SU-DHL-6 (cell line): Measurements from ENCODE around the gene SOWAHB.

ENCODE experiments used
- EZH2phosphoT487 ChIP-seq: fragments of 200-600 bp; sonication (generic), shearing (Covaris generic); conservative IDR thresholded peaks from 2 replicates; pipeline ENCODE4 v1.6.1; 2018; ENCODE audit warnings: mild to moderate bottlenecking, antibody characterized with exemption, low read length, moderate library complexity, mixed read lengths
- TF ChIP-seq, protein P1 (sequence below): fragments of 200-600 bp; sonication (generic); IDR thresholded peaks from one replicate; pipeline ENCODE4 v1.5.1; 2017; ENCODE audit warnings: antibody characterized with exemption, mild to moderate bottlenecking, low read length, moderate library complexity; ENCODE audit not compliant: insufficient read depth, poor library complexity, severe bottlenecking

DNA sequence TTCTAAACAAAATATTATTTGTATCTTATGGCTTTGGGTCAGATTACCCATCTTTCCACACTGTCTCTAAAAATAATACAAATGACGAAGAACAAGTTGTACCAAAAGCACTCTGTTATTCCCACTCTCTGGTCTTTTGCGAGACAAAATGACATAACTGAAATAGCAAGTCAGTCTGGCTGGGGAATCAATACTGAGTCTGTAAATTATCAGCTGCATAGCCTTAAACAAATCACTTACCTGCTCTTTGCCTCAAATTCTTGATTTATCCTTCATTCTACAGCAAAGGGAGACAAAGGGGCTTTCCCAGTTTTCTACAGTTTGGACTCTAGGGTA, 40.9 kb downstream of the SOWAHB start:
- TF ChIP-seq, protein P1, sequence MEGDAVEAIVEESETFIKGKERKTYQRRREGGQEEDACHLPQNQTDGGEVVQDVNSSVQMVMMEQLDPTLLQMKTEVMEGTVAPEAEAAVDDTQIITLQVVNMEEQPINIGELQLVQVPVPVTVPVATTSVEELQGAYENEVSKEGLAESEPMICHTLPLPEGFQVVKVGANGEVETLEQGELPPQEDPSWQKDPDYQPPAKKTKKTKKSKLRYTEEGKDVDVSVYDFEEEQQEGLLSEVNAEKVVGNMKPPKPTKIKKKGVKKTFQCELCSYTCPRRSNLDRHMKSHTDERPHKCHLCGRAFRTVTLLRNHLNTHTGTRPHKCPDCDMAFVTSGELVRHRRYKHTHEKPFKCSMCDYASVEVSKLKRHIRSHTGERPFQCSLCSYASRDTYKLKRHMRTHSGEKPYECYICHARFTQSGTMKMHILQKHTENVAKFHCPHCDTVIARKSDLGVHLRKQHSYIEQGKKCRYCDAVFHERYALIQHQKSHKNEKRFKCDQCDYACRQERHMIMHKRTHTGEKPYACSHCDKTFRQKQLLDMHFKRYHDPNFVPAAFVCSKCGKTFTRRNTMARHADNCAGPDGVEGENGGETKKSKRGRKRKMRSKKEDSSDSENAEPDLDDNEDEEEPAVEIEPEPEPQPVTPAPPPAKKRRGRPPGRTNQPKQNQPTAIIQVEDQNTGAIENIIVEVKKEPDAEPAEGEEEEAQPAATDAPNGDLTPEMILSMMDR: no peak
- TF ChIP-seq EZH2phosphoT487: no peak
